Stimulated activated CD4-positive, alpha-beta T cell treated with anti-CD3 and anti-CD28 coated beads, Interleukin-12 subunit alpha, Interleukin-12 subunit beta, amount 100 ng/mL, for 48 hours (primary cell): ENCODE data around the gene PARD3B.
A peak's percentile ranks its signal among the peaks of the same experiment; 100 is the strongest.
"Not testable (repeated sequence)": the region's sequence is repeated elsewhere in the genome, so short reads cannot be mapped to it uniquely, and the experiment has no call there.

Experiments
- DNase-seq, 3 donors: peaks; one replicate each; pipeline ENCODE4 v3.0.0-alpha.2; 2020; ENCODE audit warnings: low read depth in 2 of 3, low spot score in 1 of 3

The PARD3B gene

DNA sequence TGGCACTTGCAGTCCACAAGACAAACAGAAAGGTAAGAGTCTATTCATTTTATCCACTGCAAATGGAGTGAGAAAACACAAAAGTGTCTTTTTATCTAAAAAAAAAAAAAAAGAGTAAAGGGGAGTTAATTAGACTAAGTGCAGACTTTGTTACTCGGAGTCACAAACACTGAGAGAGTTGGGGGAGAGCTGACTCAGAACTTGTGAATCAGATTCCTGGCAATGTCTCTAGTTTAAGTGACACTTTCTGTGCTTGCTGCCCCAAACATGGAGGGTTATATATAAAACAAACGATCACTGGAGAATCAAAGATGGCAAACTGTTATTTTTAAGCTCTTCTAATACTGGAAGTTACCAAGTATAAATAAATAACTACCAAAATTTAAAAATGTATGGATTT, 631.3 kb downstream of the PARD3B start:
- no peak for DNase-seq

DNA sequence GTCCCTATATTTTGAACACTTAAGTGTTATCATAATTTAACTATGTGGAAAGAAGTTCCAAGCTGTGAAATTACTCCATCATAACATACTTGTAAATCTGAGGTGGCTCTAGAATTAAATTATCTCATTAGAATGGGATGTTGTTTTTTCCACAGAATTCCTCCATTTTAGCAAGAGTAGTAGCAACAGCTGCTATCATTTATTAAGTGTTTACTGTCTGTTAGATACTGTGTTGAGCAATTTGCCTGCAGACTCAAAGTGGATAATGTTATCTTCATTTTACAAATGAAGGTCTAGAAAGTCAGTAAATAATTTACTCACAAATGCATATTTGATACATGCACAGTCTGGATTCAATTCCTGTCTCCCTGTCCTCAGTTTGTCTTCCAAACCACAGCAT, 632.3 kb downstream of the PARD3B start:
- no peak for DNase-seq

DNA sequence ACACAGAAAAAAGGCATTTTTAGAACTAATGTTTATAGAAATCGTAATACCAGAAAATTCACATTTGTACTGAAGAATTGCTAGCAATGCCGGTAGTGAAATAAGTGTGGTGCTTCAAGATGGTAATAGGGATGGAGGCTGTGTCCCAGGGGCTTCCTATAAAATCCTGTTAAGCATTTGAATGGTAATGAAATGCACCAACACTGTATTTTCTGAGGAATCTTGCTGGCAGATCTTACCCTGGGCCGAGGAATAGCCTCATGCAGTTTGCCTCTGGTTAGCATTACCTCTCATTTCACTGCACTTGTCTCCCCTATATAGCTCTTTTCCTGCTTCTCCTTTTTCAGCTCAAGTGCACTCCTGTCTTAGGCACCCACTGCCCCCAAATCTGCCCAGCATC, 635.5 kb downstream of the PARD3B start:
- no peak for DNase-seq

DNA sequence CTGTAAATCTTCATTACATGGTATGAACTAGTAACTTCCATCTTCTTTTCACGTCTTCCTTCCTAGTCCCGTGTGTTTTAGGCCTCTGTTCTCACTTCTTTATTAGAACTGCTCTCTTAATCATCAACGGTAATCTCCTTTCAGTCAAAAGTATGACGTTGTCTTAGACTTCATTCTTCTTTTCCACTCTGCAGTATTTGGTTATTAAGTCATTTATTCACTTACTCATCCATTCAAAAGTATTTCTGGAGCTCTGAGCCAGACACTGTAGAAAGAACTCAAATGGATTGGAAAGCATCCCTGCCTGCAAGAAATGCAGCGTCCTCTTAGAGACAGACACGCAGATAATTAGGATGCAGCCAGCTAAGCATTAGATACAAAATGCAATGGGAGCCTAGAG, 642.5 kb downstream of the PARD3B start:
- no peak for DNase-seq

DNA sequence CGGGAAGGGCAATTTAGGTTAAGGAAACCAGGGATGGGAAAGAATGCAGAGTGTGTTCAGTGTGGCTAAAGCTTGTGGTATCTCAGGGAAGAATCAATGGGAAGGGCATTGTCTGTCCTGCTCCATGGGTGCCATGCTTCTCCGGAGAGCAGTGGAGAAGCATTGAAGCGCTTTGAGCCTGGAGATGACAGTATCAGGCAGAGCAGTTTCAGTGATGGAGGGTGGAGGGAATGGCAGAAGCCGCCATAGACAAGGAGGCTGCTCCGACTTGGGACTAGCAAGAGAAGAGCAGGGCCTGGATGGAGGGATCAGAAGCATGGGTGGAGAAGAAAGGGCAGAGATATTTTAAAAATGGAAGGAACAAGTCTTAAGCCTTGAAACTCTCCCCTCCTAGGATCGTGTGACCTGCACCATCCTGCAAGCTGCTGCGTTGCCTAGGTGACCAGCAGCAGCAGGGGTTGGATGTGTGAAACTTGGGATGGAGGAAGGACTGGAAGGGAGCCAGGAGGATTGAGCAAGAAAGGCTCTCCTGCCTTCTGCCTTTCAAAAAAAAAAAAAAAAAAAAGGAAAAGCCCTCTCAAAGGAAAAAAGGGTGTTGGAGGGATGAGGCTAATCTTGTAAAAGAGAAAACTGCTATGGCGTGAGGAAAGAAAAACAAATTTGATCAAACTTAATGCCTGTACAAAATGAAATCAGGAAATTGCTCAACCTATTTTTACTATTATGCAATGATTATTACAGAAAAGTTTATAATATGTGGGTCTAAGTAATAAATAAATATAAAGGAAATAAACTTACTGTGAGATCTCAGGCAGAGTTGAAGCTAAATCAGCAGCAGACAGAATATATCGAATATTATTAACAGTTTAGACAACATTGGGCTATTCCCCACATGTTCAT, 643.2 kb downstream of the PARD3B start:
- no peak for DNase-seq

DNA sequence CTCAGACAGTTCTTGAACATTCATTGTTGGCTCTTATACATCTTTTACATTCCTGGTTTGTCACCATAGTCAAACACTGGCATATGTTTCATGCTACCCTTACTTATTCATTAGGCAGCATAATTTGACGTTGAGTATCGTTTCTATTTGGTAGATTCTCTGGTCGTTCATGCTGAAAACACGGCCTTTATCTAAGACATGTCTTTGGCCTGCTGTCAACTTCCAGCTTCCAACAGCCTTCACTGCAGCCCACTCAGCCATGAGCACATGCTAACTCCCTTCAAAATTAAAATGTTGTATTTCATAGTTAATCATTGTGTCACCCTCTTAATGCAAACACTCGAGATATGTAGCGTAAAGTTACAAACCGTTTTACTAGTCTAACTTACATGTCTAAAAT, 644.0 kb downstream of the PARD3B start:
- no peak for DNase-seq

DNA sequence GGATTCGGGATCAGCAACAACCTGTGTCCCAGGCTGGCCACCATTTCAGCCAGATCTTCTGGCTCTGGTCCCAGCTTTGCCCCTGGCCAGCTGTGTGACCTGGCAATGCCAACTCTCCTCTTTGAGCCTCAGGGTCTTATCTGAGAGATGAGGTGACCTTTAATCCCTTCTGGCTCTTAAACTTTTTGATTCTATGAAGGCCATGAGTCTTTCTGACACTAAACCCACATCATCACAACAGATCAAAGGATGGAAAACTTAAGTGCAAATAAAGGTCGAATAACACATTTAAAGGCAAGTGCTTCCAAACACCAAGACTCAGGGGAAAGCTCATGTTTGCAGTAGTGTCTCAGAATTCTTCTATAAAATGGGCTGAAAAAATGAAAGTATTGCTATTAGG, 645.3 kb downstream of the PARD3B start:
- no peak for DNase-seq

DNA sequence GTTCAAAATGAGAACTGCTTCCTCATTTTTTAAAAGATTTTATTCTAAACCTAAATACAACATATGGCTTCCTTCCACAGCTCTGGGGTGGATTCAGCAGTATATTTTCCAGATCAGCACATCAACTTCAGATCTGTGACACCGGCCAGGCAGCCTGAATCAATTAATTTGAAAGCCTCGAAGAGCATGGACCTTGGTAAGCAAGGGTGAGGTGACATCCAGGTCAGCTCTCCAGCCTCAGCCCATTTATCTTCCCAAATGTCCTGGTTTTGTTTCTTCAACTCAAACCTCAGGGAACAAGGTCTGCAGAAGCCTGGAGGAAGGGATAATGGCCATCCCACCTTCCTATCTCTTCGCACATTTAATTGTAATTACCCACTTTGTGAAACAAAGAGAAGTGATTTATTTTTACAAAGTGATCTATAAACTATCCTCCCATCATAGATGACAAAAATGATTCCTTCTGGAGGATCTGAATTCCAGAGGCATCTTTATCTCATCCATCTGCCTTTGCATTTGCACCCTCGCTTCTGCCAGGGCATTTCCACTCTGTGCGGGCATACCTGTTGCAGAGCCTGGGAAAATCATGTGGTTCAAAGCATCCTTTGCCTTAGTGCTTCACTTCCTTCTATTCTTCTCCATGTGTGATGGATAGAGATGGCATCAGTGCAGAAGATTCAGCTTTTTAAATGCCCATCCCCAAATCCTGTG, 648.0 kb downstream of the PARD3B start:
- DNase-seq = no peak

DNA sequence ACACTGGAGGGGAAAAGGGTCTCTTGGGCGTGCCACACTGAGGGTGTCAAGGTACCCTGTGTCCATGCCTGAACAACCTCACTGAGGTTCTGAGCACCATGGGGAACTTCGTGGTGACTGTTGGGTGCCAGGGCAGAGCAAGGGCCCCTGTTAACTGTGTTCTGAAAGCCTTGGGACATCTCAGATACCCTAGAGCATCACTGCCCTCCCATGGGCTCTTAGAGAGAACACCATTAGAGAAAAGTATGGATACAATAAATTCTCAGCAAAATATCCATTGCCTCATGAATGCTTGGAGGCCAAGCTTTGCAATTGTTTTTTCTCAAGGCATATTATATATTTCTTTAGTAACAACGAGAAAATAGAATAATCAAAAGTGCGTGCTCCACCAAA, 648.6 kb downstream of the PARD3B start:
- no peak for DNase-seq

DNA sequence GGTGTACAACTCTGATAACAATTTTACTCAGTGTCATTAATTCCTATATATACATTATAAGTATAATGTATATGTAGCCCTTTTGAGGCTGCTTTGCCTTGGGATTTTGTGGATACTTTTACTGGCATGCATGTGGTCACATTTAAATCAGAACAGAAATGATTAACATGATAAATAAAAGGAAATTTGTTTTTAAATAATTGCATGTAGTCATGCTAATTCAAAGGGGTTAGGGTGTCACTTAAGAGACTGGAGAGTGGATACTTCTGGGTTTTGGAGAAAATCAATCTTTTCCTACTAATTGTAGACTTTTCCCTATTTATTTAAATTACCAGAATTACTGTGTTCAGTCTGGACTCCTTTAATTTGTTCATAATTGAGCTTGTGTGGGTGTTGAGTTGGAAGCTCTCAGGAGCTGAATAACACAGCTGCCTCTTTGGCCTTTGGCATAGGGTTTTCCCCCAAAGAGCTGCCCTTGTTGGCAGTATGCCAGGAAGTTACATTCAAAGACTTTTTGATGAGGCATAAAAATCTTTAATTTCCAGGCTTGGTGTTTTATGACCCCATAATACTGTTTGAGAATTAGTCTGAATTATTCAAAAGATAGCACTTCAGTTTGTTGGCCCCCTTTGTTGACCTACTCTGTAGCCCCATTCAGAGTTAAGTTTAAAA, 652.3 kb downstream of the PARD3B start:
- DNase-seq = peak in 1 of 3 donors; percentile 9

DNA sequence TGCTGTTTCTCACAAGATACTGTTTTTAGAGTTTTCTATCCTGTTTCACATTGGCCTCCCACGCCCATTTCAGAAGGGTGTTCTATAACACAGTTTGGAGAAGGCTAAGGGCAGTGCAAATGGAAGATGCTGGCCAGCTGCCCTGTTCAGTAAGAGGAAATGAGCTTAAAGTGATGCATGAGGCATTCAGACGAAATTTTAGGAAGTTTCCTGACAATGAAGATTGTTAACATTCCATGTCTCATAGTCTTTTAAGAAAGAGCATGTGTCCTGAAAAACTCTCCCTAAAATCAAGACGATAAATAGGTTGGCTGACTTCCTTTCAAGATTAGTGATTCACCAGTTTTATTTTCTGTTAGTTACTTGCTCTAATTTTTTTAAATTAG, 652.9 kb downstream of the PARD3B start:
- DNase-seq = no peak

DNA sequence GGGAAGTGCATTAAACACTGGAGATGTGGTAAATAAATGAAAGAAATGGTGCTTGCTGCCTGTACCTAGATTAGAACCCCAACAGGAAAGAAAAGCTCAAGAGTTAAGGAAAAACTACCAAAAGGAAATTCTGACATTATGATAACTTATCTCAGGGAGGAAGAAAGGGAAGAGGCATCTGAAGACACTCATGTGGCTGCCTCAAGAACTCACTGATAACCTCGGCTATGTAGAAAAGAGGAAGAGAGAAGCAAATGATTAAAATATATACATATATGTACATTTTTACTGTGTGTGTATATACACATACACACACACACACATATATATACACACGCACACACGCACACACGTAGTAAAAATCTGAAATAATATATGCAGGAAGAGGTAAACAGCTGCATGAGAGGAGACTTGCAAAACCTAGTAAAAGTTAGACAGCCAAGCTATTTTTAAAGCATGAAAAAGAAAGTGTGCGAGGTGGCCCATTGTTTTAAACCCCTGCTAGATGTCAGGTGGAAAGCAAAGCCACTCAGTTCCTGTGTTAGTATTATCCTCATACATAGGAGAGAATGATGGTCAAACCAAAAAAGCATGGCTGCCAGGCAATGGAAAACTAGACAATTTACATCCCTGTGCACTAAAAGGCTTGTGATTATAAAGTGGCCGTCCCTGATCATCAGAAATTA, 654.0 kb downstream of the PARD3B start:
- DNase-seq = no peak

DNA sequence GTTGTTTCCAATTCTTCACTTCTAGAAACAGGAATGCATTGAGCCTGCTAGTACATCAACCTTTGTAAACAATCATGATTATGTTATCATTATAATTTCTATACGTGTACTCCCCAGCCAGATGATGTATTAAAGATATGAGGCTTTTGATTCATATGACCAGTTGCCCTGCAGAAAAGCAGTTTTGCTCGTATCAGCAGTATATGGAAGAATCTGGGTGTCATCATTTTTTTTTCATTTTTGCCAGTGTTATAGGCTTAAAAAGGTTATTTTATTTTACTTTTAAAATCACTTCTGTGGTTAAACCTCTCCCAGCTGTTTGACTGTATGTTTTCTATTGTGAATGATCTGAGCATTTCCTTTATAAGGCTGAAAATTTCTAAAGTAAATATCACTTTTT, 665.2 kb downstream of the PARD3B start:
- DNase-seq = no peak

DNA sequence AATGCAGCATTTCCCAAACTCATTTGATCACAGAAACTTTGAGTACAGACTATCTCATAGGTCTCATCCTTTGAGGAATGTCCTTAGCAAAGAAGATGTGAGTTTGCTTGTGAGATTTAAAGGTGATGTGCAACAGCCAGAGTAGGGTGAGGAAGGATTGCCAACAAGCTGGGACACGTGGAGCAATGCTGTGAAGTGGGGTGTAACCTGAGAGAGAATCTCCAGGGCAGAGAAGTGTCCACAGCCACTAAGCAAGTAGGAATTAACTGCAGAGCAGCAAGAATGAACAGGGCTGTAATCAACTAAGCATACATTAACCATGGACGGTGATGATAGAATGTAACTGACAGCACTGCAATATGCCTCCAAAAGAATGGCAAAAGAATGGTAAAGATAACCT, 667.1 kb downstream of the PARD3B start:
- DNase-seq = no peak

DNA sequence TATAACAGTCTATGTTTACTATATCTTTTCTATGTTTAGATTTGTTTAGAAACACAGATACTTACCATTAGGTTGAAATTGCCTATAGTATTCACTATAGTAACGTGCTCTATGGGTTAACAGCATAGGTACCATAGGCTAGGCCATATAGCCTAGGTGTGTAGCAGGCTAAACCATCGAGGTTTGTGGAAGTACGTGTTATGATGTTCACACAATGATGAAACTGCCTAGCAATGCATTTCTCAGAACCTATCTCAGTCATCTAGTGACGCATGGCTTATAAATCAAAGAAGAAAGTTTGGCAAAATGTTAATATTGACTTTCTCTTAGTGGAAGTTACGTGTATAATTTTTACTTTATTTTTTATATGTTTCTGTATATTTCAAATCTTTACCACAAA, 670.8 kb downstream of the PARD3B start:
- no peak for DNase-seq

DNA sequence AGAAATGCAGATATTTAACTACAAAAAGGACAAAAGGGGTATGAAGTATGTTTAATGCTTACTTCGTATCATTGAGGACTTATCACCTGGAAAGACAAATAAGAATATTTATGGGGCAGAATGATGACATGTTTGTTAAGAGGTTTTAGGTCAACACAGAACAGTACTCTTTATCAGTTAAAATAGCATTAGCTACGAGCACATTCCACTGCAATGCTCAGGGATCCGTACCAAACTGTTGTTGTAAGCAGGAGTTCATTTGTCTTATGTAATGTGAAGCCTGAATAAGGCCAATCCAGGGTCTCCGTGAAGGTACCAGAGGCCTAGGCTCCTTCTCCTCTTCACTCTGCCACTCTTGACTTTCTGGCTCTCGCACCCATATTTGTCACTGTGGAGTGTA, 671.3 kb downstream of the PARD3B start:
- DNase-seq = no peak

DNA sequence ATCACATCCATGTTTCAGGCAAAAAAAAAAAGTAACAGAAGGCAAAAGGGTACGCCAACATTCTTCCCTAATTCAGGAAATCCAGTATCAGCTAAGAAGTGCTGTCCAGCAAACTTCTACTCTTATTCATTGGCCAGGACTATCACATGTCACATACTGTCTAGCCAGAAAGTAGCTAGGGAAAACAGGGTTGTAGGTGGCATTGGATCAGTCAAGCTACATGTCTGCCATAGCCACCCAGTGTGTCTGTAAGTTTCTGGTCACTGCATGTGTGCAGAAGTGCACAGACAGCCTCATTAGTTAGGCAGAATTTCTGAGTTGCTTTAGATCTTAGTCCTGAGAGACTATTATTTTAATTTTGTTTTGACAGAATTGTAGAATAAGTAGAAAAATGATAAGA, 671.7 kb downstream of the PARD3B start:
- DNase-seq = no peak

DNA sequence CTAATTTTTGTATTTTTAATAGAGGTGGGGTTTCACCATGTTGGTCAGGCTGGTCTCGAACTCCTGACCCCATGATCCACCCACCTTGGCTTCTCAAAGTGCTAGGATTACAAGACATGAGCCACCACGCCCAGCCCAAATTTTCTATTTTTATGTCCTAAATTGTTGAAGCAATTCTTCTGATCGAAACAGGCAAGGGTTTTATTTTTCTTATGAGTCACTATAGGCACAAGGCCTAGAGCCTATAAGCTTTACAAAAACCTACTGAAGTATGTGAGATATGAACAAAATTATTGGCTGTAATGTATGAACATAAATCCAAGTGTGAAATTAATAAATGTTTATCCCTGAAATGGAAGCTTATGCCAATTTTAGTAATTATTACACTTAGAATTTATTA, 672.8 kb downstream of the PARD3B start:
- no peak for DNase-seq

DNA sequence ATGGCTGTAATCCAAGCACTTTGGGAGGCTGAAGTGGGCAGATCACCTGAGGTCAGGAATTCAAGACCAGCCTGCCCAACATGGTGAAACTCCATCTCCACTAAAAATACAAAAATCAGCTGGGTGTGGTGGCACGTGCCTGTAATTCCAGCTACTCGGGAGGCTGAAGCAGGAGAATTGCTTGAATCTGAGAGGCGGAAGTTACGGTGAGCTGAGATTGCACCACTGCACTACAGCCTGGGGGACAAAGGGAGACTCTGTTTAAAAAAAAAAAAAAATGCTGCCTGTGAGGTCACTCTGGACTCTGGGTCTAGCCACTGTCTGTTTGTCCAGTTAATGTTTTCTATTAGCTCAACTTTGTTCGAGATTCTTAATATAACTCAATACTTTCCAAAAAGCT, 673.5 kb downstream of the PARD3B start:
- not testable (repeated sequence) for DNase-seq

DNA sequence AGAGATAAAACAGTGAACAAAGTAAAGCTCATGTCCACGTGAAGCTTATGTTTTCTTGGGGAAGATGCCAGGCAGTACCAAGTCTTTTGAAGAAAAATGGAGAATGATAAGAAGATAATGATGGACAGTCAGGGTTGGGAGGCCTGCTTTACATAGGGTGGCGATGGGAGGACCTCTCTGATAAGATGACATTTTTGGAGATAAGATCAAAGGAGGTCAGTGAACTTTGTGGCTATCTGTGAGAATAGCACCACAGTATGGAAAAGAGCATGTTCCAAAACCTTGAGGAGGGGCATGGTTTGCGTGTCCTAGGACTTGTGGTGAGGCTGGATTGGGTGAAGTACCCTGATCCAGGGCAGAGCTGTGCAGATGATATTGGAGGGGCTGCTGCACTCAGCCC, 675.3 kb downstream of the PARD3B start:
- no peak for DNase-seq

DNA sequence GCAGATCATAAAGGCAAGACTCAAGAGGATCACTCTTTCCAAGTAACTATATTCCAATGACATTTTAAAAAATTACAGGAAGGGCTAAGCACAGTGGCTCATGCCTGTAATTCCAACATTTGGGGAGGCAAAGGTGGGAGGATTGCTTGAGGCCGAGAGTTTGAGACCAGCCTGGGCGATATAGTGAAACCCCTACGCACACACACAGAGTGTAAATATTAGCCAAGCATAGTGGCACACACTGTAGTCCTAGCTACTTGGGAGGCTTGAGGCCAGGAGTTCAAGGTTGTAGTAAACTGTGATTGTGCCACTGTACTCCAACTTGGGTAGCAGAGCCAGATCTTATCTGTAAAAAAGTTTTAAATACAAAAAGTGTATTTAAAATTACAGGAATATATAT, 686.8 kb downstream of the PARD3B start:
- DNase-seq = no peak

DNA sequence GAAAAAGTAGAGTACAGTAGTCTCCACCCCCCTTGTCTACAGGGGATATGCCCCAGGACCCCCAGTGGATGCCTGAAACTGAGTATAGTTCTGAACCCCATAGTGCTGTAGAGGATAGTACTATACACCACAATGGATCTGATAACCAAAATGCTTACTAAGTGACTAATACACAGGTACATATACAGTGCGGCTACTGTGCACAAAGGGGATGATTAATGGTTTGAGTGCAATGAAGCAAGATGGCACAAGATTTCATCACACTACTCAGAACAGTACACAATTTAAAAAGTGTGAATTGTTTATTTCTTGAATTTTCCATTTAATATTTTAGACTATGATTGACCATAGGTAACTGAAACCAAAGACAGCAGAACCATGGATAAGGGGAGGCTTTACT, 690.2 kb downstream of the PARD3B start:
- DNase-seq = no peak
